Measurements from ENCODE around the gene NKAIN2.

Gene NKAIN2

DNA sequence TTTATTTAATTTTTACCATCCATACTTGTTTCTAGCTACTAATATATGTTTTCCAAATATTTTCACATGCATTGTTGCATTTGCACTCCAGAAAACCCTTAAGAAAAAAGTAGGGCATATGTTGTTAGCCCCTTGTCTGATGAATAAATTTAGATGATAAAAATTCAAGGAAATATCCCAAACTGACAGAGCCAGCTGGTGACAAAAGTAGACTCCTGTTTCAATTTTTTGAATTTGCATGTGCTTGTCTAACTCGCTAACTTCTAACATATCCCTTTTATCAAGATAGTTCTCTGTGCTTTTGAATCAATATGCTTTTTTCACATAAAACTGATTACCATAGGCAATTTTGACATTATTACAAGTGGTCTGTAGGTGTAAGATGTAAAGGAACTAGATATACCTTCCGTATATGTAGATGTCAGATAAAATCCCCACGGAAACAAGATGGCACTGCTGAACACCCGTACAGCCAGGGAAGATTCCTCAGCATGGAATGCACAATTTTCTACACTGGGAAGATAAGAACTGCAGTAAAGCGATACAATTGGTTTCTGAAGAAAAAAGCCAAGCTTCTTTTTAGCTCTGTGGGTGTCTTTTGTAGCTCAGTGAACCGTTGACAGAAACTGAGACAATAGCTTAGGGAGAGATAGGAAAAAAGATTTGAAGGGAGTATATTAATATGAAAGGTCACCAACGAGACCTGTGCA is 721.0 kb downstream of the NKAIN2 start:
- TF ChIP-seq, protein P1, sequence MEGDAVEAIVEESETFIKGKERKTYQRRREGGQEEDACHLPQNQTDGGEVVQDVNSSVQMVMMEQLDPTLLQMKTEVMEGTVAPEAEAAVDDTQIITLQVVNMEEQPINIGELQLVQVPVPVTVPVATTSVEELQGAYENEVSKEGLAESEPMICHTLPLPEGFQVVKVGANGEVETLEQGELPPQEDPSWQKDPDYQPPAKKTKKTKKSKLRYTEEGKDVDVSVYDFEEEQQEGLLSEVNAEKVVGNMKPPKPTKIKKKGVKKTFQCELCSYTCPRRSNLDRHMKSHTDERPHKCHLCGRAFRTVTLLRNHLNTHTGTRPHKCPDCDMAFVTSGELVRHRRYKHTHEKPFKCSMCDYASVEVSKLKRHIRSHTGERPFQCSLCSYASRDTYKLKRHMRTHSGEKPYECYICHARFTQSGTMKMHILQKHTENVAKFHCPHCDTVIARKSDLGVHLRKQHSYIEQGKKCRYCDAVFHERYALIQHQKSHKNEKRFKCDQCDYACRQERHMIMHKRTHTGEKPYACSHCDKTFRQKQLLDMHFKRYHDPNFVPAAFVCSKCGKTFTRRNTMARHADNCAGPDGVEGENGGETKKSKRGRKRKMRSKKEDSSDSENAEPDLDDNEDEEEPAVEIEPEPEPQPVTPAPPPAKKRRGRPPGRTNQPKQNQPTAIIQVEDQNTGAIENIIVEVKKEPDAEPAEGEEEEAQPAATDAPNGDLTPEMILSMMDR (IDR thresholded peaks at IDR 0.05): no peak
- H3K36me3 ChIP-seq: no peaks in the 10 kb centered on the region
- no peak overlapping the region for H3K4me3 ChIP-seq (ENCODE audit: low read depth in 1 of 2, low read length in 1 of 2)
- H3K4me1 ChIP-seq (ENCODE audit: control insufficient read depth in 1 of 2, insufficient read depth in 1 of 2, low read depth in 1 of 2, low read length in 1 of 2): no peaks in the 10 kb centered on the region
- no peak overlapping the region for H3K27ac ChIP-seq
- no peaks in the 10 kb centered on the region for H3K27me3 ChIP-seq
- H3K9me3 ChIP-seq: no peaks in the 10 kb centered on the region

DNA sequence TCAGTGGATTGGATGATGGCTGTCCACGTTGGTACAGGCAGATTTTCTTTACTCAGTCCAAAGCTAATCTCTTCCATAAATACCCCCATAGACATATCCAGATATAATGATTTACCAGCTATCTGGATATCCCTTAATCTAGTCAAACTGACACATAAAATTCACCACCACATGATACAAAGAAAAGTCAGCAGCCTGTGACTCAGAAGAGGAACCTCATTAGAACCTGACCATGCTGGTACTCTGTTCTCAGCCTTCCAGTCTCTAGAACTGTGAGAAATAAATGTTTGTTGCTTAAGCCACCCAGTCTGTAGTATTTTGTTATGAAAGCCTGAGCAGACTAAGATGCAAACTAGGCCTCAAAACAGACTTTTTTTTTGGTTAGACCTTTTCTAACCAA is 727.3 kb downstream of the NKAIN2 start:
- no peaks in the 10 kb centered on the region for H3K27me3 ChIP-seq
- no peak overlapping the region for H3K27ac ChIP-seq
- TF ChIP-seq, protein P1 (IDR thresholded peaks at IDR 0.05): no peak
- H3K9me3 ChIP-seq: no peaks in the 10 kb centered on the region
- H3K4me3 ChIP-seq (ENCODE audit: low read depth in 1 of 2, low read length in 1 of 2): no peak overlapping the region
- H3K36me3 ChIP-seq: no peaks in the 10 kb centered on the region
- H3K4me1 ChIP-seq (ENCODE audit: control insufficient read depth in 1 of 2, insufficient read depth in 1 of 2, low read depth in 1 of 2, low read length in 1 of 2): no peaks in the 10 kb centered on the region

DNA sequence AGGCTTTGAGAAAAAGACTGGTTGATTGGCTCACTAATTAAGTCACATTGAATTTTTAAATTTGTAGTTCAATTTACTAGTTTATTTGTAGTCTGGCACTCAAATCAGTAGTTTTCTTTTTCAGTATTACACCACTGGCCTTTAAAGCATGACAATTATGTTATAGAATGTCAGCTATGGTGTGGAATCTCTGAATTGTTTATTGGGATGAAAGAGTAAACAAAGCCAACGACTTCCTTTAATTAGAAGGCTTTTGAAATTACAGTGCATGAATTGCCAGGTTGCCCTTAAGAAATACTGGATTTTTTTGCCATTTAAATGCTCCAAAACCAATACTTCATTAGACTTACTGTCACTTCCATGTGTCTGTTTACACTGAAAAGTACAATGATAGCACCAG is 731.6 kb downstream of the NKAIN2 start:
- no peaks in the 10 kb centered on the region for H3K9me3 ChIP-seq
- no peaks in the 10 kb centered on the region for H3K4me1 ChIP-seq (ENCODE audit: control insufficient read depth in 1 of 2, insufficient read depth in 1 of 2, low read depth in 1 of 2, low read length in 1 of 2)
- H3K27ac ChIP-seq: no peak overlapping the region
- H3K36me3 ChIP-seq: no peaks in the 10 kb centered on the region
- H3K4me3 ChIP-seq (ENCODE audit: low read depth in 1 of 2, low read length in 1 of 2): no peak overlapping the region
- TF ChIP-seq, protein P1 (IDR thresholded peaks at IDR 0.05): no peak
- H3K27me3 ChIP-seq: no peaks in the 10 kb centered on the region

DNA sequence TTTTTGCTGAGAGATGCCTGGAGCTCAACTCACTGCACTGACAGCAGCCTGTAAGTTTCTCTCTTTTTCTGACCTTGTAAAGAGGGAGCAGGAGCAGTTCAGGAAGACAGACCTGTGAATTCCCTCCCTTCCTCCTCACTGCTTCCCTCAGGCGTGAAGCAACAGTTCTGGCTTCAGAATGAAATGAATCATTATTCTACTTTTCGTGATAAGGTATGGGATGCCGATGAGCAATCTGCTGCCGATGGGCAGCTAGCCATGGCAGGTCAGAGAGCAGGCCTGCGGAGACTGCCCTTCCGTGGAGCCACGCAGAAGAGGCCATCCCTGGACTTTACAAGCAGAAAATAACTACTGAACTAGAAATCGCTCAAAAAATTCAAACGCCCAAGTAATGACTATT is 732.1 kb downstream of the NKAIN2 start:
- Histone ChIP-seq H3K4me1 (ENCODE audit: control insufficient read depth in 1 of 2, insufficient read depth in 1 of 2, low read depth in 1 of 2, low read length in 1 of 2) (no peaks in the 10 kb centered on the region), H3K27ac (no peak overlapping the region), H3K9me3 (no peaks in the 10 kb centered on the region), H3K4me3 (ENCODE audit: low read depth in 1 of 2, low read length in 1 of 2) (no peak overlapping the region), H3K27me3 (no peaks in the 10 kb centered on the region), H3K36me3 (no peaks in the 10 kb centered on the region)
- TF ChIP-seq, protein P1 (IDR thresholded peaks at IDR 0.05): no peak

DNA sequence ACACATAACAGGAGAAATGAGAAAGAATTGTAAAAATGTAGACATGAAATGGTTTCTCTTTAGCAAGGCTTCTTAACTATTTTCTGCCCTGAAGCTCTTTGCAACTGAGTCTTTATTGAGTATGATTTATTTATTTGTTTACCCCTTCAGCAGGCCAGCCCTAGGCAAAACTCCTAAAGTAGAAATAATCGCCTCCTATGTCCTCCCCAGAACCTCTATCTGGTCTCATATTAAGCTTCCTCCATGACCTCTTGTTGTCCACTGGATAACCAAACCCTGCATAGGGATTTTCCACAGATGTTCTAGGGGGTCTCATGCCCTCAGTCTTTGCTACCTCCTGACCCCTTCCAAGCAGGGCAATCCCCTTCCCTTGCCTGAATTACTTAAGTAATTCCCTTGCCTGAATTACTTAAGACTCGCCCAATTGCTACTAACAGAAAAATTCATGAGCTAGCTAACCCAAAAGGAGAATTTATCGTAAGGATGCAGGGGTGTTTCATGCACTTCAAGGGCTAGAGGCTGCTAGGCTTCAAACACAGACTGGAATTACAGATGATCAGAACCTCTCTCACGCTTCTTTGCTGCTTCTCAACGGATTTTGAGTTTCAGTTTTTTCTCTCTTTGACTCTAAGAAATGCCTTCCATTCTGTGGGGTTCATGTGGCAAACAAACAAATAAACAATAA is 732.6 kb downstream of the NKAIN2 start:
- no peaks in the 10 kb centered on the region for H3K27me3 ChIP-seq
- H3K4me1 ChIP-seq (ENCODE audit: control insufficient read depth in 1 of 2, insufficient read depth in 1 of 2, low read depth in 1 of 2, low read length in 1 of 2): no peaks in the 10 kb centered on the region
- no peak overlapping the region for H3K27ac ChIP-seq
- H3K36me3 ChIP-seq: no peaks in the 10 kb centered on the region
- TF ChIP-seq, protein P1 (IDR thresholded peaks at IDR 0.05): no peak
- no peak overlapping the region for H3K4me3 ChIP-seq (ENCODE audit: low read depth in 1 of 2, low read length in 1 of 2)
- H3K9me3 ChIP-seq: no peaks in the 10 kb centered on the region
